SK-N-SH (cell line): ENCODE measurements around the gene PEX14.

Source experiments
- CTCF ChIP-seq: fragments of 200-600 bp; sonication (generic); IDR thresholded peaks from 2 replicates; pipeline ENCODE4 v1.6.1; 2017; ENCODE audit warnings: antibody characterized with exemption, mild to moderate bottlenecking, moderate library complexity
- EZH2phosphoT487 ChIP-seq: fragments of 200-600 bp; sonication (generic); IDR thresholded peaks from 2 replicates; pipeline ENCODE4 v1.6.1; 2017; ENCODE audit warnings: low read depth, mixed run types, mild to moderate bottlenecking, antibody characterized with exemption, moderate library complexity, borderline replicate concordance
- GABPA ChIP-seq: IDR thresholded peaks from 2 replicates; pipeline ENCODE4 v1.4.0; 2012; ENCODE audit warnings: low read depth, mild to moderate bottlenecking
- JUND ChIP-seq: IDR thresholded peaks from 2 replicates; pipeline ENCODE4 v1.4.0; 2012
- NFIC ChIP-seq: IDR thresholded peaks from 2 replicates; pipeline ENCODE4 v1.4.0; 2012; ENCODE audit warnings: borderline replicate concordance
- PBX3 ChIP-seq: IDR thresholded peaks from 2 replicates; pipeline ENCODE4; 2012
- POLR2AphosphoS5 ChIP-seq: IDR thresholded peaks from 2 replicates; pipeline ENCODE4 v1.6.1; 2012; ENCODE audit warnings: low read depth, low read length
- RAD21 ChIP-seq: IDR thresholded peaks from 2 replicates; pipeline ENCODE4 v1.6.1; 2012; ENCODE audit warnings: mild to moderate bottlenecking, low read length
- RXRA ChIP-seq: IDR thresholded peaks from 2 replicates; pipeline ENCODE4 v1.4.0; 2012; ENCODE audit warnings: low read depth, mild to moderate bottlenecking, borderline replicate concordance
- TEAD4 ChIP-seq: IDR thresholded peaks from 2 replicates; pipeline ENCODE4 v1.4.0; 2012; ENCODE audit warnings: mild to moderate bottlenecking, borderline replicate concordance; ENCODE audit not compliant: insufficient read depth
- TF ChIP-seq, protein P1 (sequence below): fragments of 150-350 bp; IDR thresholded peaks from 2 replicates; pipeline ENCODE4 v1.6.1; 2017; ENCODE audit warnings: antibody characterized with exemption, low read length, low read depth, borderline replicate concordance
- TF ChIP-seq, protein P2 (sequence below): IDR thresholded peaks from 2 replicates; pipeline ENCODE4 v1.4.0; 2012; ENCODE audit warnings: low read depth

DNA sequence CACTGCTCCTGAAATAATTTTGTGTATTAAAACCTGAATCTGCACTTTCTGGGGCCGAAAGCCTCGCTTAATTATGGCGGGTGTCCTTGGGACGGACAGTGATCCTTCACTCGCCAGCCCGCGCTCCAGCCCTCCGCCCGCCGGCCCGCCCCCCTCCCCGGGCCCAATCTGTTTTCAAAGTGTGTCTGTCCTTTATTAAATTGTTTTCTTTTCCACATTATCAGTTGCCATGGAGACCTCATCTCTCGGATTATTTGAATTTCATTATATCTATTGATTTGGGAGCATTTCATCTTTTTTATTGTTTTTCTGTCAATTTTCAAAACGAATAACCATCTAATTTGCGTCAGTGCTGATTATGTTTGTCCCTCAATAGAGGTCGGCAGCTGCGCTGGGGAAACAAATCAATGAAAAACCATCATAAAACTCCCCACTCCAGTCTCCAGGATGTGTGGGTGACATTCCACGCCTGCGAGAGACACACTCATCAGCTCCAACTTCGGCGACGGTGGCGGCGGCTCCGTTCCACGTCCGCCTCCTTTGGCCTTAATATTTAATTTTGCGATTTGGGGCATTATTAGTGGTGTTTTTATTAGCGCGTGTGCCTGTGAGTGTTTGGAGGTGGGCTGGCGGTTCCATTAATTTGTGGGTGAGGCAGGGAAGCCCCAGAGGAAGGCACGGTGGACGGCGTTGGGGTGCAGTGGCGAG lies 197.7 kb downstream of the PEX14 start:
- TF ChIP-seq CTCF (no peak), EZH2phosphoT487 (no peak), RAD21 (no peak), POLR2AphosphoS5 (no peak), TEAD4 (no peak), NFIC (no peak), RXRA (no peak), PBX3 (no peak), JUND (no peak), GABPA (no peak)
- TF ChIP-seq, protein P1, sequence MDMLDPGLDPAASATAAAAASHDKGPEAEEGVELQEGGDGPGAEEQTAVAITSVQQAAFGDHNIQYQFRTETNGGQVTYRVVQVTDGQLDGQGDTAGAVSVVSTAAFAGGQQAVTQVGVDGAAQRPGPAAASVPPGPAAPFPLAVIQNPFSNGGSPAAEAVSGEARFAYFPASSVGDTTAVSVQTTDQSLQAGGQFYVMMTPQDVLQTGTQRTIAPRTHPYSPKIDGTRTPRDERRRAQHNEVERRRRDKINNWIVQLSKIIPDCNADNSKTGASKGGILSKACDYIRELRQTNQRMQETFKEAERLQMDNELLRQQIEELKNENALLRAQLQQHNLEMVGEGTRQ, result no peak
- TF ChIP-seq, protein P2, sequence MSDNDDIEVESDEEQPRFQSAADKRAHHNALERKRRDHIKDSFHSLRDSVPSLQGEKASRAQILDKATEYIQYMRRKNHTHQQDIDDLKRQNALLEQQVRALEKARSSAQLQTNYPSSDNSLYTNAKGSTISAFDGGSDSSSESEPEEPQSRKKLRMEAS, result no peak
